ENCODE measurements around the gene AGXT2.

Gene AGXT2

DNA sequence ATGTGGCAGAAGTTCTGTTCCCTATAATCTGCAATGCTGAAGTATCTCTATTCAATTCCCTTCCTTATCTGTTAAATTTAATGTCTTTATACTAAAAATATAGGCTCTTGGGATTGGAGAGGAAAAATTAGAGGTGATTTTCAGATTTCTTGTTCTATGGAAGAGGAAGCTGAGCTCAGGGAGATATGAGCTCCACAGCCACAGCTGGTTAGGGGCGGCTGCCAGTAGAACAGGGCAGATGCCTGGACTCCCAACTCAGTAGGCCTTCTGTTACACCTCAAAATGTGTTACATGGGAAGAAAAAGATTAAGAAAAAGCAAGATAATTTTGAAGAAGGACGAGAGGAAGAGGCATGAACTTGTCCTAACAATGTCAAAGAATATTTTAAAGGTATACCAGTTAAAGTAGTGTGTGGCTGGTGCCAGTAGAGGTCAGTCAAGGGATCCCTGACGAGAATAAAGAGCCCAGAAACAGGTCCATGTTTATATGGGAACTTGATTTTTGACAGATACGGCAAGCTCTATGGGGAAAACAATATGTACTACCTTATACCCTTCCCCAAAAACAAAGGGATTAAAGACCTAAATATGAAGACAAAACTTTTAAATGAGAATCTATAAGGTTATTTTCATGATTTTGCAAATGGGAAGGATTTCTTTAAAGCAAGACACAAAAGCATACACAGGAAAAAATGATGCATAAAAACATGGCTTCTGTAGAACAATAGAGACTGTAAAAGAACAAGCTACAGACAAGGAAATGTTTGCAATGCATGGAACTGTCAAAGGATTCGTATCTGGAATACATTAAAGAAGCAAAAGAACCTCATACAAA, 89.7 kb downstream of the AGXT2 start:
- peak; percentile 62 for DNase-seq

DNA sequence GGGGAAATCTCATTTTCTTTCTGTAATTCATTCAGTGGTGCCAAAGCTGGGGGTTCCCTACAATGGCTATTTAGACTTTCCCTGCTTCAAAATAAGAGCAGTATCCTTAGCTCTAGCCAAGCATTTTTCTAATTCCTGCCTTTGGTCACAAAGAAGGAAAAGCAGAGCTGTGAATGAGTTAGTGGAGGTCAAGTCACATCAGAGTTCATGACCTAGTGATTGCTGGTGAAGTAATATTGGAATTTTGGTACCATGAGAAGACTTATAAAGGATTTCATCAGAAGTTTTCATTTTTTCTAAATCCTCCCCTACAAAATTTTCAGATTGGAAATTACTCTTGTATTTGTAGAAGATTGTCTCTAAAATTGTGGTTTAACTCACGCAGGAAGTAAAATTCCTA, 90.4 kb downstream of the AGXT2 start:
- DNase-seq: no peak

Data from DMS53 (cell line).